SU-DHL-6 (cell line): ENCODE results near the gene KCNN3.

Source experiments
- H2AFZ ChIP-seq: fragments of 200-600 bp; sonication (generic); 2 replicates; pipeline ENCODE4 v1.6.1; 2014; ENCODE audit warnings: low read depth, mild to moderate bottlenecking, moderate library complexity, mixed read lengths, antibody characterized with exemption, low read length; ENCODE audit not compliant: severe bottlenecking
- H3F3A ChIP-seq: fragments of 200-600 bp; shearing (Covaris generic); 2 replicates; pipeline ENCODE4 v1.6.0; 2016; ENCODE audit warnings: antibody characterized with exemption, mild to moderate bottlenecking; ENCODE audit not compliant: insufficient read depth
- H3K27ac ChIP-seq: fragments of 200-600 bp; sonication (generic); 2 replicates; pipeline ENCODE4 v1.5.1; 2016; ENCODE audit warnings: low read depth, mild to moderate bottlenecking, low read length, moderate library complexity, mixed read lengths
- H3K27me3 ChIP-seq: fragments of 200-600 bp; sonication (generic), shearing (Covaris generic); 2 replicates; pipeline ENCODE4 v1.6.0; 2014; ENCODE audit warnings: mild to moderate bottlenecking, low read length
- H3K36me3 ChIP-seq: fragments of 200-600 bp; sonication (generic); 2 replicates; pipeline ENCODE4 v1.6.1; 2014; ENCODE audit warnings: mild to moderate bottlenecking, low read length, mixed read lengths
- H3K4me2 ChIP-seq: fragments of 300-600, 200-600 bp; shearing (Covaris generic), sonication (generic); 2 replicates; pipeline ENCODE4 v1.6.0; 2014; ENCODE audit warnings: low read length, low read depth, mild to moderate bottlenecking; ENCODE audit not compliant: poor library complexity, severe bottlenecking
- H3K4me3 ChIP-seq: fragments of 200-600 bp; sonication (generic); 2 replicates; pipeline ENCODE4 v1.5.1; 2014; ENCODE audit warnings: antibody characterized with exemption, low read length, mild to moderate bottlenecking, mixed read lengths; ENCODE audit not compliant: insufficient read depth, poor library complexity, severe bottlenecking
- H3K79me2 ChIP-seq: fragments of 200-600 bp; sonication (generic); 2 replicates; pipeline ENCODE4 v1.6.1; 2014; ENCODE audit warnings: mild to moderate bottlenecking, low read length, moderate library complexity; ENCODE audit not compliant: insufficient read depth
- H3K9ac ChIP-seq: fragments of 200-600 bp; sonication (generic); 2 replicates; pipeline ENCODE4 v1.7.0; 2014; ENCODE audit warnings: mild to moderate bottlenecking, low read length
- H3K9me2 ChIP-seq: fragments of 200-600 bp; sonication (generic); replicated peaks from 2 replicates; pipeline ENCODE4 v1.6.1; 2014; ENCODE audit warnings: low read length; ENCODE audit not compliant: insufficient read depth
- H3K9me3 ChIP-seq: fragments of 200-600 bp; sonication (generic); 2 replicates; pipeline ENCODE4 v1.6.1; 2014; ENCODE audit warnings: low read length, mixed read lengths; ENCODE audit not compliant: insufficient read depth
- H4K20me1 ChIP-seq: fragments of 200-600 bp; sonication (generic); 2 replicates; pipeline ENCODE4 v1.6.1; 2014; ENCODE audit warnings: low read depth, mild to moderate bottlenecking, antibody characterized with exemption, low read length, moderate library complexity, mixed read lengths
- CTCF ChIP-seq: fragments of 200-600 bp; sonication (generic); IDR thresholded peaks from one replicate; pipeline ENCODE4 v1.5.1; 2017; ENCODE audit warnings: antibody characterized with exemption, mild to moderate bottlenecking, low read length, moderate library complexity; ENCODE audit not compliant: insufficient read depth, poor library complexity, severe bottlenecking
- EZH2phosphoT487 ChIP-seq: fragments of 200-600 bp; sonication (generic), shearing (Covaris generic); conservative IDR thresholded peaks from 2 replicates; pipeline ENCODE4 v1.6.1; 2018; ENCODE audit warnings: mild to moderate bottlenecking, antibody characterized with exemption, low read length, moderate library complexity, mixed read lengths

KCNN3 gene

GRCh38 chr1:154786804-154787570 is 83.1 kb downstream of the KCNN3 start:
- Histone ChIP-seq H3K9me3 (no peaks in the 10 kb centered on the region), H3K27me3 (no peaks in the 10 kb centered on the region), H3K36me3 (no peaks in the 10 kb centered on the region), H3K9me2 (no peaks in the 10 kb centered on the region), H3K4me3 (no peak overlapping the region), H4K20me1 (no peaks in the 10 kb centered on the region), H3K27ac (no peak overlapping the region), H2AFZ (no peak overlapping the region), H3K79me2 (no peaks in the 10 kb centered on the region), H3K4me2 (no peak overlapping the region), H3F3A (no peaks in the 10 kb centered on the region), H3K9ac (no peak overlapping the region)
- TF ChIP-seq CTCF = no peak
- TF ChIP-seq EZH2phosphoT487 = no peak

- Histone ChIP-seq H3K4me3 (no peak overlapping the region), H3K27ac (no peak overlapping the region), H3F3A (no peaks in the 10 kb centered on the region), H3K4me2 (no peak overlapping the region), H3K27me3 (no peaks in the 10 kb centered on the region), H3K9me3 (no peaks in the 10 kb centered on the region), H3K9ac (no peak overlapping the region), H4K20me1 (no peaks in the 10 kb centered on the region), H3K79me2 (no peaks in the 10 kb centered on the region), H3K36me3 (no peaks in the 10 kb centered on the region), H2AFZ (no peak overlapping the region), H3K9me2 (no peaks in the 10 kb centered on the region)
- TF ChIP-seq CTCF (no peak), EZH2phosphoT487 (no peak)
Observed at GRCh38 chr1:154784924-154785531, 85.1 kb downstream of the KCNN3 start.

- H3K9ac ChIP-seq = no peak overlapping the region
- H3K4me3 ChIP-seq = no peak overlapping the region
- no peak overlapping the region for H2AFZ ChIP-seq
- H3F3A ChIP-seq = no peaks in the 10 kb centered on the region
- H3K27ac ChIP-seq = no peak overlapping the region
- H3K79me2 ChIP-seq = no peaks in the 10 kb centered on the region
- H3K36me3 ChIP-seq = no peaks in the 10 kb centered on the region
- H3K9me3 ChIP-seq = no peaks in the 10 kb centered on the region
- H3K4me2 ChIP-seq = no peak overlapping the region
- H4K20me1 ChIP-seq = no peaks in the 10 kb centered on the region
- H3K9me2 ChIP-seq = no peaks in the 10 kb centered on the region
- no peaks in the 10 kb centered on the region for H3K27me3 ChIP-seq
- TF ChIP-seq EZH2phosphoT487 (no peak), CTCF (no peak)
Observed at GRCh38 chr1:154784416-154784815, 85.7 kb downstream of the KCNN3 start.
